ENCODE results near the gene UFSP2. TPM values are rescaled to one million over a fixed set of nuclear protein-coding genes. Genes with fewer than 3 reads are reported as not detected.

Gene UFSP2
- total and polyA plus RNA-seq, 2 donors (not counting 1 experiment from before 2014, with no cell fraction given): 43.1 to 43.2 TPM

DNA sequence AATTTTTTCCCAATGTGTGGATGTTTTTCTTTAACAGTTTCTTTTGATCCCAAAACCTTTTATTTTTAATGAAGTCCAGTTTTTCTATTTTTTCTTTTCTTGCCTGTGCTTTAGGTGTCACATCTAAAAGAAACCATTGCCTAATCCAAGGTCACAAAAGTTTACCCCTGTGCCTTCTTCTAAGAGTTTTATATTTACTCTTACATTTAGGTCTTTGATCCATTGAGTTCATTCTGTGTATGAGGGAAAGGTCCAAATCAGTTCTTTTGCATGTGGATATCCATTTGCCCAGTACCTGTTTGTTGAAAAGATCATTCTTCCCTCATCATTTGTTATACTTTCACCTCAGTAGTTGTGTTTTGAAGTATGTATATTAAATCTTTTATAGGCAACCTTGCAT is 43.0 kb downstream of the UFSP2 start:
- Histone ChIP-seq H3K9me3 (ENCODE audit: control insufficient read depth, insufficient read depth, low read depth, low read length) (no peaks in the 10 kb centered on the region), H3K4me2 (ENCODE audit: extremely low read depth, insufficient read depth, low read length) (no peak overlapping the region), H4K20me1 (ENCODE audit: control insufficient read depth, extremely low read depth, insufficient read depth, low read length) (no peaks in the 10 kb centered on the region), H3K27me3 (ENCODE audit: control insufficient read depth, insufficient read depth, low read length) (no peaks in the 10 kb centered on the region), H3K4me1 (ENCODE audit: control insufficient read depth, extremely low read depth, insufficient read depth, low read length) (no peaks in the 10 kb centered on the region), H3K4me3 (replicated peaks in 1 of 4; ENCODE audit: control extremely low read depth in 1 of 4, insufficient read depth in 1 of 4, low read depth in 3 of 4, low read length in 4 of 4) (no peak overlapping the region), H3K36me3 (ENCODE audit: control insufficient read depth, insufficient read depth, low read length) (no peaks in the 10 kb centered on the region), H2AFZ (ENCODE audit: low read length) (no peak overlapping the region), H3K9ac (ENCODE audit: insufficient read depth, low read length) (no peak overlapping the region), H3K79me2 (ENCODE audit: control insufficient read depth, insufficient read depth, low read length) (no peaks in the 10 kb centered on the region), H3K27ac (ENCODE audit: insufficient read depth, low read length) (no peak overlapping the region)
- TF ChIP-seq, protein P1, sequence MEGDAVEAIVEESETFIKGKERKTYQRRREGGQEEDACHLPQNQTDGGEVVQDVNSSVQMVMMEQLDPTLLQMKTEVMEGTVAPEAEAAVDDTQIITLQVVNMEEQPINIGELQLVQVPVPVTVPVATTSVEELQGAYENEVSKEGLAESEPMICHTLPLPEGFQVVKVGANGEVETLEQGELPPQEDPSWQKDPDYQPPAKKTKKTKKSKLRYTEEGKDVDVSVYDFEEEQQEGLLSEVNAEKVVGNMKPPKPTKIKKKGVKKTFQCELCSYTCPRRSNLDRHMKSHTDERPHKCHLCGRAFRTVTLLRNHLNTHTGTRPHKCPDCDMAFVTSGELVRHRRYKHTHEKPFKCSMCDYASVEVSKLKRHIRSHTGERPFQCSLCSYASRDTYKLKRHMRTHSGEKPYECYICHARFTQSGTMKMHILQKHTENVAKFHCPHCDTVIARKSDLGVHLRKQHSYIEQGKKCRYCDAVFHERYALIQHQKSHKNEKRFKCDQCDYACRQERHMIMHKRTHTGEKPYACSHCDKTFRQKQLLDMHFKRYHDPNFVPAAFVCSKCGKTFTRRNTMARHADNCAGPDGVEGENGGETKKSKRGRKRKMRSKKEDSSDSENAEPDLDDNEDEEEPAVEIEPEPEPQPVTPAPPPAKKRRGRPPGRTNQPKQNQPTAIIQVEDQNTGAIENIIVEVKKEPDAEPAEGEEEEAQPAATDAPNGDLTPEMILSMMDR (conservative IDR thresholded peaks at IDR 0.05 in 1 of 2, IDR thresholded peaks at IDR 0.05 in 1 of 2; ENCODE audit: low read depth in 1 of 2, low read length in 2 of 2): no peak
- TF ChIP-seq EZH2 (IDR thresholded peaks at IDR 0.05; ENCODE audit: low read length, missing control alignments): no peak
- no peak for DNase-seq (ENCODE audit: low read depth in 2 of 2)

DNA sequence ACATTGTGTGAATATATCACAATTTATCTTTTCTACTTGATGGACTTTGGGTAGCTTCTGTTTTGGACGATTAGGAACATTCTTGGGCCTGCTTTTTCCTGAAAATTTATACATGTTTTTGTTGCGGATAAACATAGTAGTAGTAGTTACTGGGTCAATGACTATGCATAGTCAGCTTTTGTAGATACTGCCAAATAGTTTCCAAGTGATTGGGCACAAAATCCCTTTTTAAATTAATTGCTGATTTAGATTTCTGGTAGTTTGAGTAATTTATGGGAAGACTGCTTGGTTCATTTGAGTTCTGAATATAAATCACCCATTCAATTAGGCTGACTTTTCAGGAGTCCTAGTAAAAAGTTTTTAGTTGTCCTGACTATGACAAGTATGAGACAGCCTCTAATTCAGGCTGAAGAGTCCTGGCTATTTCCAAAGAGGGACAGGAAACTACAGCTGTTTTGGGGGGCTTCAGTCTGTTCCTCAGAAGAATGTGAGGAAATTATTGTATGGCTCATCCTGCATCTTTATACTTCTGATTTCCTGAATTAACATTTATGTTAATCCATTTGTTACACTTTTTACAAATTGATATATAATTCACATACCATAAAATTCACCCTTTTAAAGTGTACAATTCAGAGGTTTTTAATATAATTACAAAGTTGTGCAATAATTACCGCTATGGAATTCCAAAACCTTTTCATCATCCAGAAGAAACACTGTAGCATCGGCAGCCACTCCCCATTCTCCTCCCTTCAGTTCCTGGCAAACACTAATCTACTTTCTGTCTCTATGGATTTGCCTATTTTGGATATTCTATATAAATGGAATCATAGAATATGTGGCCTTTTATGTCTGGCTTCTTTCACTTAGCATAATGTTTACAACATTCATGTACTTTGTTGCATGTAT is 44.2 kb downstream of the UFSP2 start:
- Histone ChIP-seq H3K36me3 (ENCODE audit: control insufficient read depth, insufficient read depth, low read length) (no peaks in the 10 kb centered on the region), H3K4me2 (ENCODE audit: extremely low read depth, insufficient read depth, low read length) (no peak overlapping the region), H3K4me1 (ENCODE audit: control insufficient read depth, extremely low read depth, insufficient read depth, low read length) (no peaks in the 10 kb centered on the region), H3K4me3 (replicated peaks in 1 of 4; ENCODE audit: control extremely low read depth in 1 of 4, insufficient read depth in 1 of 4, low read depth in 3 of 4, low read length in 4 of 4) (no peak overlapping the region), H3K79me2 (ENCODE audit: control insufficient read depth, insufficient read depth, low read length) (no peaks in the 10 kb centered on the region), H3K27me3 (ENCODE audit: control insufficient read depth, insufficient read depth, low read length) (no peaks in the 10 kb centered on the region), H3K9ac (ENCODE audit: insufficient read depth, low read length) (no peak overlapping the region), H3K27ac (ENCODE audit: insufficient read depth, low read length) (no peak overlapping the region), H2AFZ (ENCODE audit: low read length) (no peak overlapping the region), H4K20me1 (ENCODE audit: control insufficient read depth, extremely low read depth, insufficient read depth, low read length) (no peaks in the 10 kb centered on the region), H3K9me3 (ENCODE audit: control insufficient read depth, insufficient read depth, low read depth, low read length) (no peaks in the 10 kb centered on the region)
- TF ChIP-seq, protein P1 (conservative IDR thresholded peaks at IDR 0.05 in 1 of 2, IDR thresholded peaks at IDR 0.05 in 1 of 2; ENCODE audit: low read depth in 1 of 2, low read length in 2 of 2): no peak
- no peak for TF ChIP-seq EZH2 (IDR thresholded peaks at IDR 0.05; ENCODE audit: low read length, missing control alignments)
- DNase-seq (ENCODE audit: low read depth in 2 of 2): peak; percentile 33 to 40

DNA sequence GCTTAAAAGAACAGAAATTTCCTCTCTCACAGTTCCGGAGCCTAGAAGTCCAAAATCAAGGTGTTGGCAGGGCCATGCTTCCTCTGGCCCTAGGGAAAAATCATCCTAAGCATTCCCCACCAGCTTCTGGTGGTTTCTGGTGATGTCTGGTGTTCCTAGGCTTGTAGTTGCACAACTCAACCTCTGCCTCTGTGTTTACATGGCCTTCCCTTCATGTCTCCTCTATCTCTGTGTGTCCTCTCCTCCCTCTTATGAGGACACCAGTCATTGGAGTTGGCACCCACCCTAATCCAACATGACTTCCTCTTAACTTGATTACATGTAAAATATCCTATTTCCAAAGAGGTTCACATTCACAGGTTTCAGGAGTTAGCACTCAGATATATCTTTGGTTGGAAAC is 45.4 kb downstream of the UFSP2 start:
- Histone ChIP-seq H3K4me3 (replicated peaks in 1 of 4; ENCODE audit: control extremely low read depth in 1 of 4, insufficient read depth in 1 of 4, low read depth in 3 of 4, low read length in 4 of 4) (no peak overlapping the region), H3K27me3 (ENCODE audit: control insufficient read depth, insufficient read depth, low read length) (no peaks in the 10 kb centered on the region), H3K27ac (ENCODE audit: insufficient read depth, low read length) (no peak overlapping the region), H3K4me1 (ENCODE audit: control insufficient read depth, extremely low read depth, insufficient read depth, low read length) (no peaks in the 10 kb centered on the region), H3K4me2 (ENCODE audit: extremely low read depth, insufficient read depth, low read length) (no peak overlapping the region), H2AFZ (ENCODE audit: low read length) (no peak overlapping the region), H4K20me1 (ENCODE audit: control insufficient read depth, extremely low read depth, insufficient read depth, low read length) (no peaks in the 10 kb centered on the region), H3K36me3 (ENCODE audit: control insufficient read depth, insufficient read depth, low read length) (no peaks in the 10 kb centered on the region), H3K79me2 (ENCODE audit: control insufficient read depth, insufficient read depth, low read length) (no peaks in the 10 kb centered on the region), H3K9me3 (ENCODE audit: control insufficient read depth, insufficient read depth, low read depth, low read length) (no peaks in the 10 kb centered on the region), H3K9ac (ENCODE audit: insufficient read depth, low read length) (no peak overlapping the region)
- TF ChIP-seq EZH2 (IDR thresholded peaks at IDR 0.05; ENCODE audit: low read length, missing control alignments): no peak
- TF ChIP-seq, protein P1 (conservative IDR thresholded peaks at IDR 0.05 in 1 of 2, IDR thresholded peaks at IDR 0.05 in 1 of 2; ENCODE audit: low read depth in 1 of 2, low read length in 2 of 2): no peak
- no peak for DNase-seq (ENCODE audit: low read depth in 2 of 2)
